ENCODE measurements around the gene OR6S1. TPM values are rescaled to one million over a fixed set of nuclear protein-coding genes. Genes with fewer than 3 reads are reported as not detected.
A peak's percentile ranks its signal among the peaks of the same experiment; 100 is the strongest.

OR6S1 gene
- total RNA-seq, 6 experiments from 2014 or later = not detected

GRCh38 chr14:20659813-20660395, 18.4 kb upstream of the OR6S1 start:
- intact Hi-C loops (cut with DNase I) = loop anchor here in 1 of 2 donors (10.0 kb wide), 1 partner anchor 195 kb away; no protein-coding TSS in a partner anchor
- H3K4me1 ChIP-seq = peaks cover 0 to 6% (median 3%) of the 10 kb centered on the region in 4 donors

GRCh38 chr14:20659336-20659735, 17.8 kb upstream of the OR6S1 start:
- Histone ChIP-seq H3K9me3 (no peaks in the 10 kb centered on the region), H3K36me3 (no peaks in the 10 kb centered on the region), H3K27me3 (peaks cover 0 to 12% of the 10 kb centered on the region in 2 donors), H3K4me1 (peaks cover 0 to 6% (median 3%) of the 10 kb centered on the region in 4 donors), H3K4me3 (no peak overlapping the region), H3K27ac (no peak overlapping the region)
- 58% methylated on average over 6 of the region's 6 CpGs for WGBS (ENCODE audit: insufficient coverage, low coverage, low lambda C conversion rate, missing lambda C conversion rate)
- TF ChIP-seq CTCF (IDR thresholded peaks at IDR 0.05) = no peak
- TF ChIP-seq POLR2A (IDR thresholded peaks at IDR 0.05) = no peak
- intact Hi-C loops (cut with DNase I) = no loop called here
- no peak for DNase-seq
- no peak for ATAC-seq

More at GRCh38 chr14:20659813-20660395, 18.4 kb upstream of the OR6S1 start:
- Histone ChIP-seq H3K36me3 (no peaks in the 10 kb centered on the region), H3K27me3 (peaks cover 0 to 12% of the 10 kb centered on the region in 2 donors), H3K9me3 (no peaks in the 10 kb centered on the region), H3K4me3 (no peak overlapping the region), H3K27ac (no peak overlapping the region)
- WGBS (ENCODE audit: insufficient coverage, low coverage, low lambda C conversion rate, missing lambda C conversion rate) = 52% methylated on average over 6 of the region's 26 CpGs
- TF ChIP-seq POLR2A (IDR thresholded peaks at IDR 0.05) = no peak
- no peak for TF ChIP-seq CTCF (IDR thresholded peaks at IDR 0.05)
- DNase-seq (no peak), ATAC-seq (no peak)

- H3K27me3 ChIP-seq = peaks cover 0 to 12% of the 10 kb centered on the region in 2 donors
- intact Hi-C loops (cut with DNase I) = no loop called here
- no peak for DNase-seq
- H3K9me3 ChIP-seq = no peaks in the 10 kb centered on the region
- ATAC-seq = no peak
- no peak for TF ChIP-seq POLR2A (IDR thresholded peaks at IDR 0.05)
- TF ChIP-seq CTCF (IDR thresholded peaks at IDR 0.05) = no peak
- 18% methylated on average over 2 of the region's 3 CpGs for WGBS (ENCODE audit: insufficient coverage, low coverage, low lambda C conversion rate, missing lambda C conversion rate)
- peaks cover 0 to 2% (median 1%) of the 10 kb centered on the region in 4 donors for H3K4me1 ChIP-seq
- no peak overlapping the region for H3K4me3 ChIP-seq
- H3K36me3 ChIP-seq = no peaks in the 10 kb centered on the region
- H3K27ac ChIP-seq = no peak overlapping the region
These were observed 16.8 kb upstream of the OR6S1 start for GRCh38 chr14:20658246-20658645.

GRCh38 chr14:20657216-20658211, 16.0 kb upstream of the OR6S1 start:
- Histone ChIP-seq H3K36me3 (no peaks in the 10 kb centered on the region), H3K27ac (no peak overlapping the region), H3K9me3 (no peaks in the 10 kb centered on the region), H3K4me3 (no peak overlapping the region), H3K4me1 (no peaks in the 10 kb centered on the region), H3K27me3 (peaks cover 0 to 14% of the 10 kb centered on the region in 2 donors)
- DNase-seq (no peak), ATAC-seq (peak; percentile 63 to 83 (median 71))
- 30% methylated on average over 15 of the region's 28 CpGs for WGBS (ENCODE audit: insufficient coverage, low coverage, low lambda C conversion rate, missing lambda C conversion rate)
- intact Hi-C loops (cut with DNase I) = no loop called here
- no peak for TF ChIP-seq POLR2A (IDR thresholded peaks at IDR 0.05)
- peak; percentile 4 to 34 (median 30) for TF ChIP-seq CTCF (IDR thresholded peaks at IDR 0.05)
